AG08396 (cell line): Measurements from ENCODE around the gene PTPN3.
A peak's percentile ranks its signal among the peaks of the same experiment; 100 is the strongest.

ENCODE experiments used
- DNase-seq: peaks from one replicate; pipeline ENCODE4 v3.0.0; 2012; ENCODE audit warnings: low spot score, mixed read lengths

Gene PTPN3

DNA sequence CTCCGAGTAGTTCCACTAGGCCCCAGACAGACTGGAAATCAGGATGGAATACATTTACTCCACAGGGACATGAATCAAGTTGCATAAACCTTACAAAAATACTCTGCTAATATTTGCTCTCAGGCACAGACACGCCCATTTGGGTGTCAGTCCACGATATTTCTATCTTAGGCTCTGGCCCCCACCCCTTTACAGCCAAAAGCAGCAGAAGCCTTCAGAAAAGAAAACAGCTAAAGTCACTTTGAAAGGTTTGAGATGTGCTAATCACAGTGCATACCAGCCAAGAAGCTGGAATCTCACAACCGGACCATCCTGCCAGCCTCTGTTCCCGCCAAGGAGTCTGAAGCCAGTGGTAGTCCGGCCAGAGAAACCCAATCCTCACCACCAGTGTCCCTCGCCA is 22.6 kb downstream of the PTPN3 start:
- no peak for DNase-seq

DNA sequence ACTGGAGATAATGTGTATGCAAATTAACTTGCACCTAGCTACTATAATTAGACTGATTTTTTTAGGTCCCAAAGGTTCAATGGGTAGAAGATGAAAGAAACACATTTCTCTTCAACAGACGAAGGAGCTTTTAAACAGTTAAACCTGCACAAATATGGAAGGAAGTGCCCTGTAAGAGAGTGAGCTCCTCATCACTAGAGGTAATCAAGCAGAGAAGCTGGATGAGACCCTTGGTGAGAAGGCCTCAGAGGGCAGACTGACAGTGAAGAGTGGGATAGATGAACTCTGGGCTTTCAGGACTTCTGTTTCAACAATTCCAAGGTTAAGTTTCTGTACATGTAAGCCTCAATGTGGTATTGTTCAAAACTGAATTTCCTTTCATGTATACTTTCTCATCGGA is 23.2 kb downstream of the PTPN3 start:
- no peak for DNase-seq

DNA sequence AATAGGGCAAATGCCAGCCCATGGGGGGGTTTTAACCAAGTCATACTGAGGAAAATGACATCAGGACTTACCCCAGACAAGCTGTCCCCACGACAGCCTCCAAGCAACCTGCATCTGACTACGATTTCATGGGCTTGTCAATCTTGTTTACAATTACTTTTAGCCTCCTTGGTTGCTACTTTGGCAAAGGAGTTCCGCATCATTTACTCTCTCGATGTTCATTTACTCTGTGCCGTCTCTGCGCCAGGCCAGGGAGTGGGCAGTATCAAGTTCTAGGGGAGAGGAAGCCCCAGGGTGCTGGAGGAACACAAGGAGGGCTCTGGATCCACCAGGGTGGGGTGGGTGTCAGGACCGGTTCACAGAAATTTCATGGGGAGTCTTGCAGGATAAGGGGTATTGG is 23.9 kb downstream of the PTPN3 start:
- DNase-seq, result no peak

DNA sequence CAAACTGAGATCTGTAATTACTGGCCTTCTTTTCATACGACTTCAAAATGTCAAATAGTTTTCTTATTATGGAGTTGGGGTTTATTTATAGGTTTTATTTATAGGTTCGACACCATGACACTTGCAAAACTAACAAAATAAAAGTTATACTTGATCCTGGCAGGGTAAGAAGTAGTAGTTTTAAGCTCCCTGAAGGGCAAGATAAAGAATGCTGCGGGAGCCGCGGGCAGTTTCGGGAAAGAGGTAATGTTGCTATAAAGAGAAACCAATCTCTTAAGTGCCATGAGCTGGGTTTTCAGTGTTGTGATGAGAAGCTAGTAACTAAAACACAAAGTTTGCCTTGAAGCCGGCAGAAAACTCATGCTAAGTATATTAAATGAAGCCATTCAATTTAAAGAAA is 24.8 kb downstream of the PTPN3 start:
- no peak for DNase-seq

DNA sequence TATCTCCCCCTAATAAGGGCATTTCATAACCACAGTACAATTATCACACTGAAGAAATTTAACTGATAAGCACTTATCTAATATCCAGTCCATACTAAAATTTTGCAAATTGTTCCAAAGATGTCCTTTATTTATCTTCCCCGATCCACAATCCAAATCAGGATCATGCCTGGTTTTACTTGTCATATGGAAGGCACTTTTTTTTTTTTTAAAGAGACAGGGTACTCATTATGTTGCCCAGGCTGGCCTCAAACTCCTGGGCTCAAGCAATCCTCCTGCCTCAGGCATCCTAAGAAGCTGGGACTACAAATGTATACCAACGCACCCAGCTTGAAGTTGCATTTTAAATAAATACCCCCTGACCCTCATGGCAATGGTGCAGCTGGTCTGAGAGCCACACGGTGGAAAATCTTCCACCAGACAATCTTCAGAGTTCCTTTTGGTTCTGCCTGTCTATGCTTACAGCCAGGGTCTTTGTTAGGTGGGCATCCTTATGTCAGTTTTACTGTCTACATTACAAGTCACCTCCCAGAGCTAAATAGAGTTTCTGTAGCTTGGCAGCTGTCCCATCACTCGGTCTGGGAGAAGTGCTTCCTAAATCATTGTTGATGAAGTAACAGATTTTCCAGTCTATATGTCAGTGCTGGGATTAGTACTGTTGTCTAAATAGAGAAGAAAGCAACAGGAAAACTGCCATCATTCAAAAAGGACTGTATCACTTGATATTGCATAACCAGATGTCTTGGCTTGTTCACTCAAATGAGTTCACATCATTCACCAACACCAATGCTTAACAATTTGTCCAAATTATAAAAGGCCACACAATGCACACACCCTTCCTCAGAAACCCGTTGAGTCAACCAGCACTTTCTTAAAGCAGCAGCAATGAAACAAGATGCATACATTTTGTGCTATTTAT is 26.4 kb downstream of the PTPN3 start:
- no peak for DNase-seq

DNA sequence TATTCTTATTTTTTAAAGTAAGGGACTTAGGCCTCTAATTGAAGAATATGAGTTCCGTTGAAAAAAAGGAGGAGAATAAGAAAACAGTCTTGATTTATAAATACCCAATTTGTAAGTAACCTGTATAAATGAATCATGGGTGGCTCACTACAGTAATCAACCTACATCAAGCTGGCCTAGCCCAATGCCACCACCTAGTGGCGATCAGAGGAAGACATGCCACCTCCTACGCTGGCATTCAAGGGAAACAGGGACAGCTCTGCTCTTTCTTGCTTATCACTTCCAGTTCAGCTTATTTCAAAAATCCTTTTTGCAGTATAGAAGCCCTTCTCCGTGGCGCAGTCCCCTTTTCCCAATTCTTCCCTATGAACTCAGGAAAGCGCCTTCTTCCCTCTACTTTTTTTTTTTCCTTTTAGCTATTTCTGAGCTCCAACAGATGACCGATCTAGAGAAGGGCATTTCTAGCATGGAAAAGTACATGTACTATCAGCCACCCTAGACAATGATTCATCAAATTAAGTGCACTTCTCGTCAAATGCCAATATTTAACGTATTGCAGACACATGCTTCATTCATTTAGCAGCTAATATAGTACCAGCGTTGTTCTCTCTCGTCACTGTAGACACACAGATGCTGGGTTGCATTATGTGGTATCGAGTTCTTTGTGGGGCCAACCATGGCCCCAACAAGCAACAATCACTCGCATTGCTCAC is 28.3 kb downstream of the PTPN3 start:
- DNase-seq, result peak; percentile 76

DNA sequence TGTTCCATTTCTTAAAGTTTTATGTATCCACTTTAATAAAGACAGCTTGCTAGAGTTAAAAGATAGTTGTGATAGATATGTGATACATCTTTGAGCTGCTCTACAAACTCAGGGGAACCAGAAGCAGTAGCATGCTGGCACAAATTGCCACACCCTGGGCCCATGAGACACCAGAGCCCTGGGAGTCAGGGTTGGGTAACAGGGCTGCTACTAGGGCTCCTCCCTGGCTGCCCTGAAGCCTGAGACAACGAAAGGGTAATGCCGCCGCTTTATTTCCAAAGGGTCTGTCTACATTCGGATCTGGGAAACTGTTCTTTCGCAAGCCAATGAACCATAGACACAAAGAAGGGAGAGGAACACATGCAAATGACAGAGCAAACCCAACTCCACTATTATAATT is 29.2 kb downstream of the PTPN3 start:
- no peak for DNase-seq

DNA sequence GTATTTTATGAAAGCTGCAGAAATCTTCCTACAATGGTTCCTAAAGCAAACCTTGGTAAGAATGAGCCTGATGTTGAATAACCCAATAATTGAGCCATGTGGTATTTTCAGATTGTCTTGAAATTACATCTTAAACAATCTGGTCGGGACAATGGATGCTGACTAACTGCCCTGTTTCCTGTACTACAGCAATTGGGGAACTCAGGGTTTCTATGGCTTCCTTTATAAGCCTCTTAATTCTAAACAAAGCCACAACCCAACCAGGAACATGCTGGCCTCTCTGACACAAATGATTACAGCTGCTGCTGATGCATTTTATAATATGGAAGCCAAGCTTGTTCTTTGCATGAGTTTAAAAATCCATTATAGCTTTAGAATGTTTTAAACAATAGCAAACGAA is 30.2 kb downstream of the PTPN3 start:
- no peak for DNase-seq

DNA sequence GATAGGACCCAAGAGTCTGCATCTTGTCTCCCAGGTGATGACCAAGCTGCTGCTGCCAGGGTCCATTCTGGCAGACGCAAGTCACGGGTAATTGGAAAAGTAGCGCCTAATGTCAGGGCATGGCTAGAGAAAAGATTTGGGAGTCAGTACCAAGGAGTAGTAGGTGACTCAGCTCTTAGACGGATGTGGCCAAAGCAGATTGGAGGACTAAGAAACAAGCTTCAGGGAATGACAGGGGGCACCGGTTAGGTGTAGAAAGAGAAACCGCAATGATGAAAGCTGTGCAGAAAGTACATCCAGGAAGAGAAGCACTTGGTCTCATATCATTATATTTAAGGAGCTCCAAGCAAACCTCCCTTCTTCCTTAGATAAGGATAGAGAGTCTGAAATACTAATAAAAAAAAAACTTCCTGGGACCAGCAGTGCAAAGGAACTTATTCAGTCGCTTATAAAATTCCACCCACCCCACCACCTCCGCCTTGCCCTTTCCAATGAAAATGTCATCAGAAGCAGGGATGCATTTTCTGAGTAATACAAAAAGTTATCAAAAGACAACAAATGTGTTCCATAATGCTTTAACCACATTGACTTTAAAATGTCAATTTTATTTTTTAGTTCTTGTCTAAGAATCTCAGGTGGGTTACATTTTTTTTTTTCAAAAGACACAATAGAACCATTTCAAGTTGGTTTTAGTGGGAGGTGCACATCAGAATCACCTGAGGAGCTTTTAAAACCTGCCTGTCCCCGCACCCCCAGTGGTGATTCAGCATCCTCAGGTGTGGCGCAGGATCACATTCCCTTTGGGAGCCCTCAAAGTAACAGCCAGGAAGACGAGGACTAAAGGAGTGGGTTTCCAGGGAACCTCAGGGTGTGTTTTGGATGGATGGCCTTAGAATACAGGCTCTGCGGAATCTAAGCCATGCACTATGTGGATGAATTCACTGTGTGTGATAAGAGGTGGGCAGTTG is 31.2 kb downstream of the PTPN3 start:
- DNase-seq, result no peak

DNA sequence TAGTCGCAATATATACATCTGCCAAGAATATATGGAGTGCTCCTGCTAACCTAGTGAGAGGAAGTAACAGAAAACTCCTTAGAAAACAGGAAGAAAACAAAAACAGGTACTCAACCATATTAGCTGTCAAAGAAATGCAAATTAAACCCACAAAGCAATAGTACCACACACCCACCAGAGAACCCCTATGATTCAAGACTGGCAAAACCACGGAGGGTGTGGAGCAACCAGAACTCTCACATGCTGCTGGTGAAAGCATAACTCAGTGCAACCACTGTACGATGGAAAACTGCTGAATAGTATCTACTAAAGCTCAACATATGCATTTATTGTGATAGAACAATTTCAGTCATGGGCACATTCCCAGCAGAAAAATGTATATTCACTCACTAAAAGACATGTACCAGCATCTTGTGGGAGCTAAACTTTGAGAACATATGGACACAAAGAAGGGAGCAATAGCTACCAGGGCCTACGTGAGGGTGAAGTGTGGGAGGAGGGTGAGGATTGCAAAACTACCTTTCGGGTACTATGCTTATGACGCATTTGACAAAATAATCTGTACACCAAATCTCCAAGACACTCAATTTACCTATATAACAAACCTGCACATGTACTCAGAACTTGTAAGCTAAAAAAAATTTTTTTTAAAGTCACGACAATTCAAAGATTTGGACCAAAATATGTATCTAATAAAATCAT is 34.0 kb downstream of the PTPN3 start:
- DNase-seq, result no peak

DNA sequence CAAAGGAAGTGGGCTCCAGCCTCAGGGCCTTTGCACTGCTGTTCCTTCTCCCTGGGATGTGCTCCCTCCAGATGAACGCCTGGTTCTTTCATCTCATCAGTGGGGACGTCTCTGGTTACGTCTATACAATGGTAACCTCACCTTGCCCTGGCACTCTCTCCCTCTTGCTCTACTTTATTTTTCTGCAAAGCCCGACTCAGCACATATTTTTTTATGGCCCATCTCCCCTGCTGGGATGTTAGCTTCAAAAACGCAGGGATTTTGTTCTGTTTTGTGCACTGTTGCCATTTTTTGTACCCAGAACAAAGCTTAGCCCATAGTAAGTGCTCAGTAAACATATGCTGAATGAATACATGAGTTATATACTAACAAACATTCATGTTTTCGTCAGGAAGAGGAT is 37.5 kb downstream of the PTPN3 start:
- no peak for DNase-seq

DNA sequence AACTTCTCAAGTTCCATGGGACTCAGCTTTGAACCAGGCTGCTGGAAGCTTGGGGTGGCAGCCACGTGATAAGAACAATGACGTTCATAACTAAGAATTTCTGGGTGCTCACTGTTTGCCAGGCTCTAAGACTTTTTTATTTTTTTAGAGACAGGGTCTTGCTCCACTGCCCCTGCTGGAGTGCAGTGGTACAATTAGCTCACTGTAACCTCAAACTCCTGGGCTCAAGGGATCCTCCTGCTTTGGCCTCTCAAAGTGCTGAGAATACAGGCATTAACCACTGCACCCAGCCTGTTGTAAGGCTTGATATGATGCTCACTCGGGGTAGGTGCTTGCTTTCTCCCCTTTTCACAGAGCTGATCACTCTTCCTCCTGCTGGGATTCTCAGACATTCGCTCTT is 38.7 kb downstream of the PTPN3 start:
- no peak for DNase-seq

DNA sequence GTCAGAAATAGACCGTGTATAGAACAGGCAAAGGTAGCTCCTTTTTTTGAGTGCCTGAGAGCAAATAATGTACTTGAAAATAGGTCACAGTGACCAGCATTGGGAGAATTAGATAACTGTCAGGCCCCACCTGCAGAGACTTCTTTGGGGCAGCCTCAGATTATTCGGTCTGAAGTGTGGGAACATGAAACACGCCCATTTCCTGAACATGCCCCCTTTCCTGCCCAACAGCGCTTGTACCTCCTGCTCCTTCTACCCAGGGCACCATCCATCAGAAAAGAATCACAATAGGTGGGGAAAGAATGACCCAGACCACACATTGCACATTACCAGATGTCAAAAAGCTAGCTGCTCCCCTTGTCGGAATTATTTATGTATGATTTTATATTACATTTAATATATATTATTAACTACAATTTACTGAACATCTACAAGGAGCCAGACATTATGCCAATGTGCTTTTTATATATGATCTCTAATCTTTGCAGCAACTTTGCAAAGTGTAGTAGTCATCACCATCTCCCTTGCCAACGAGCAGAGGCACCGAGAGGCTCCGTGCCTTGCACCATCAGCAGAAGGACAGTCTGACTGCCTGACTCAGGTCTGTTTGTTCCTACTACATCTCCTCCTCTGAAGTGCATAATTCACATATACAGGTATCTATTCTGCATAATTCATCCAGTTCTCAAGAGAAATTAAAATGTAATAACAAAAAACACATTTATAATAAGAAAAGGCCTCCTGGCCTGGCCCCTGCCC is 39.5 kb downstream of the PTPN3 start:
- DNase-seq, result no peak

DNA sequence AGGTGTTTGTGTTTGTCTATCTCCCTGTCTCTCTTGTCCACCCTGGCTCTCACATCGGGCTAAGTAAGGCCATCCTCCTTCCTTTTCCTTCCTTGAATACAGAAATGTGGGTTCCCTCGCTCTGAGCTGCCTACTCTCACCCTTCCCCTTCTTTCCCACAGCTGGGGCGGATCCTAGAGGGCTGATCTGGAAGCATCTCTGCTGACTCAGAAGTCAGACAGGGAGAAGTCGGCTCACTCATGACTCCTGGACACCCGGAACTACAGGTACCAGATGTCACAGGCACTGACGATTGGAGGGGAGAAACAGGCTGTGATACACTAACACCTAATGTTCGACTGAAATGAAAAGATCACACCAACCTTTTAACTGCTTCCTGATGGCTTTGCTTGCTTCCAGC is 41.3 kb downstream of the PTPN3 start:
- no peak for DNase-seq

DNA sequence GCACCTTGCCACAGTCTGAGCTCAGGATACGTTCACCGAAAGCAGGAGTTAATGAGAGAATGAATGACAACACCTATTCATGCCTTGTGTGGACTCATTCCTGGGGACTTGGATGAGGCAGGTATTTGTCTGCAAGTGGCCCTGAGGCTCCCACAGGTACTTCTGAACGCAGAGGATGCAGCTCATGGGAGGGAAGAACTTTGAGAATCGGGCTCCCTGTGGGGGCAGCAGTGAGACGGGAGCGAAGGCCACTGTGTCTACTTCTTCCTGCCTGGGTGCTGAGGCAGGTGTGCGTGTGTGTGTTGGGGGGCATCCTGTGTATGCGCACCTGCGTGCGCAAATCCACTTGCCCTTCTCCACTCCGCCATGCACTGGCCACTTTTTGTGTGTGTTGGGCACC is 42.2 kb downstream of the PTPN3 start:
- DNase-seq, result no peak

DNA sequence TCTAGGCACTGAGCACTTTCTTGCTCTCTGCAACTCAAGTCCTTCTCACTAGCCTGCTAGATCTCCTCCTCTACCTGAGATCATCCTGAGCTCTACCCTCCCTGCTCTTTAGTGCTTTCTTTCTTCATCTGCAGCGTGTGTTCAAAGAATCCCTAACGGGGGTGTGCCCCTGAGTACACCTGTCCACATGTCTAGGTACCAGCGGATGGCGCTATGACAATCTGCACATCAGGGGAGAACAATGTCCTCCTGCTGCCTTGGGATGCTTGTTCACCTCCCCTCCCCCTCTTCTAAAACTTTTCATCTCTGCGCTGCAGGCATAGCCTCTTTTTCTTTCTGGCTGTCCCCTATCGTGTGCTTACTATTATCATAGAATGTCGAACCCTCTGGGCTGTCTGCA is 42.7 kb downstream of the PTPN3 start:
- DNase-seq, result no peak

DNA sequence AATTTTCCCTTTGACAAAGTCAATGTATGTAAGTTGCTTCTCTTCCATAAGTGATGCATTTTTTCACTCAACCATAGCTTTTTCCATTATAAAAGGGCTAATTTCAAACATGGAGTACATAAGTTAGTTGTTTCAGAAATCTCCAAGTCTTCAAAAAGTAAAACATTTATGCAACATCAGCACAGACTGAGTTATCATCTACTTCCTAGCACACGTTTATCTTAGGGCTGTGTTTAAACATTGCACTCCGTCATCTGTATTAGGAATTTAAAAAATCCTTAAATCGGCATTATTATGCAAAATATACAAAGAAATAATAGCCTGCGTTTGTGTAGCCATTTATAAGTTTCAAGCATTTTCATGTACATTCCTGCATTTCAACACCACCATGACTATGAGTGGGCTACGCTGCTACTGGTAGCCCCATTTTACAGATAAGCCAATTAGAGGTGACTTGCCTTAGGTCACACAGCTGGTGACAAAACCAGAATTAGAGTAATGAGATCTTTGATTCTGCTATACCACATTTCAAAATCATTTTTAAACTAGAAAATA is 43.4 kb downstream of the PTPN3 start:
- no peak for DNase-seq

DNA sequence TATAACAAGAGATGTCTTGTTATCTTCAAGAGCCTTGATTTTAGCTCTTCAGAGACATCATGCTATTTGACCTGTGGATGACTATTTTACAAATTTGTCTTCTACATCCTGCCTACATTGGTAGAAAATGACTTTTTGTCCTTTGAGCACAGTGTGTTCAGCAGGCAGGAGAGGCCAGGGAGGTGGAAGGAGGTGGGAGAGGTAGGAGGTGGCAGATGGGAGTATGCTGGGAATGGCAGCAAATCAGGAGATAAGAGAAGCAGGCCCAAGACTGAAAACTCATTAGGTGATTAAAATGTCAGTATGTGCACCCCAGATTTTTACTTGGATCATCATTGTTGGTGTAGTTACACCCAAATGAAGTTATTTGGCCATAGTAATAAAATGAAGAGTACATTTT is 44.1 kb downstream of the PTPN3 start:
- DNase-seq, result no peak

DNA sequence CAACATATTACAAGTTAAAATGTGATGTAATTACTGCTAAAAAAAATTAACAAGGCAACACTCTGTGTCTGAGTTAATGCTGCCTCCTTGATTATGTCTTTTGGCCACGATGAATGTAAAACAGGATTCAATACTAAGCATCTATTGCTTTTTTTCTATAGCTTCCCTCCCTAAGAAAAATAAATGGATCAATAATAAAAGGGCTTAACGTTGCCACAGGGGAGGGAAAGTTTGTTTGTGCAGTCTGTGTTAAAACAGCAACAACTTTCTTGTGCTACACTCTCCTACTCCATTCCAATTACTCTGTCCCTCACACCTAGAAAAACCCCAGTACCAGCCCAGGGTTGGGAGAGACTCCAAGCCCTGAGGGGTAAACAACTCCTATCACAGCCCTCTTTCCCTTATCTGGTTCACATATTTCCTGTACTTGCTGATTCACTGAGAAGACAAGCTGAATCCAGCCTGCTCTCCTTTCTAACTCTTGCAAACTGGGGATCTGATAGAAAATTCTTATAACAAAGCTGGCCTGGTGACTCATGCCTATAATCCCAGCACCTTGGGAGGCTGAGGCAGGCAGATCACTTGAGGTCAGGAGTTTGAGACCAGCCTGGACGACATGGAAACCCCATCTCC is 44.8 kb downstream of the PTPN3 start:
- no peak for DNase-seq

DNA sequence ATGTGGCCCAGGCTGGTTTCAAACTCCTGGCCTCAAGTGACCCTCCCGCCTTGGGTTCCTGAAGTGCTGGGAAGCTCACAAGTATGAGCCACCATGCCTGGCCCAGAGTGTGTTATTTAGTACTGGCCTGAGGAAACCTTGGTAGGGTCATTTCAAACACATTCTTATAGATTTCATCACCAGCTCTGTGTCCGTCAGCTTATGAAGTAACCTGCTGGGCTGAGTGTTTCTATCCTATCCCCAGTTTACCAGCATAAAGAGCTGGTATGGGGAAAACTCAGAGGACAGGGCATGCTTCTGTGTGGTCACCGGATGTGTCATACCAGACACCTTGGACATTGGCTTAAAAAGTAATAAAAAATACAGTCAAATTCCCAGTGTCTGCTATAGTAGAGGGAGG is 45.3 kb downstream of the PTPN3 start:
- no peak for DNase-seq
